Kidney glomerular epithelial cell (primary cell): ENCODE measurements around the gene TPPP.
"Not testable (repeated sequence)": the region's sequence is repeated elsewhere in the genome, so short reads cannot be mapped to it uniquely, and the experiment has no call there.

Experiments used
- DNase-seq: peaks from one replicate; lab custom pipeline; 2025; lab: John Stamatoyannopoulos, UW

TPPP gene

GRCh38 chr5:693271-694041 lies at the start of gene TPPP:
Gene TPPP, minus strand, starts transcription at chr5:693352. Its CDS starts 15,292 bp downstream, at chr5:678060.
- peak; percentile 23 for DNase-seq

DNA sequence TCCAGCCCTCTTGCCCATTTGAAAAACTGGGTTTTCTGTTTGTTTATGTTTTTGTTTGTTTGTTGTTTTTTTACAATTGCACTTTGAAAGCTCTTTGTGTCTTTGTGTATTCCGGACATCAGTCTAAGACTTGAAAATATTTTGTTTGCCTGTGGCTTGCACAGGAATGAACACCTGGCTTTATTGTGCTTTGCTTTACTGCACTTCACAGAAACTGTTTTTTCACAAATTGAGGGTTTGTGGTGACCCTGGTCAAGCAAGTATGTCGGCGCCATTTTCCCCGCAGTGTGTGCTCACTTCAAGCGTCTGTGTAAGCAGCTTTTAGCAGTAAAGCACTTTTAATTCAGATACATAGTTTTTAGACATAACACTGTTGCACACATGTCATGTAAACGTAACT lies 49.1 kb upstream of the TPPP start:
- not testable (repeated sequence) for DNase-seq

DNA sequence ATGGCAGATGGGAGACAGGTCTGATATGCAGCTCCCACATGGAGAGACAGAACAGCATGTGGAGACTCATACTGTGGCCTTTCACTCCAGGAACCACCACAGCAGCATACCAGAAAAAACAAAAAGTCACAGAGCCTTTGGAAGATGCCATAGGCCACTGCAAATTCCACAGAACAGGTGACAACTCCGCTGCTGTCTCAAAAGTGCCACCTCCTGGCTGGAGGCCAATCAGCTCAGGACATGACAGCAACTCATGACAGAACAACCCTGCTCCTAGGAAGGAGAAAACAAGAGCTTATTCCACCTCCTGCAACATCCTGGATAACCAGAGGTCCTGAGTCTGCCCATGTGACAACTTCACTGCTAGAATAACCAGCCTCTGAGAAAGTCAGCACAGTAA lies 41.0 kb upstream of the TPPP start:
- DNase-seq, result not testable (repeated sequence)

DNA sequence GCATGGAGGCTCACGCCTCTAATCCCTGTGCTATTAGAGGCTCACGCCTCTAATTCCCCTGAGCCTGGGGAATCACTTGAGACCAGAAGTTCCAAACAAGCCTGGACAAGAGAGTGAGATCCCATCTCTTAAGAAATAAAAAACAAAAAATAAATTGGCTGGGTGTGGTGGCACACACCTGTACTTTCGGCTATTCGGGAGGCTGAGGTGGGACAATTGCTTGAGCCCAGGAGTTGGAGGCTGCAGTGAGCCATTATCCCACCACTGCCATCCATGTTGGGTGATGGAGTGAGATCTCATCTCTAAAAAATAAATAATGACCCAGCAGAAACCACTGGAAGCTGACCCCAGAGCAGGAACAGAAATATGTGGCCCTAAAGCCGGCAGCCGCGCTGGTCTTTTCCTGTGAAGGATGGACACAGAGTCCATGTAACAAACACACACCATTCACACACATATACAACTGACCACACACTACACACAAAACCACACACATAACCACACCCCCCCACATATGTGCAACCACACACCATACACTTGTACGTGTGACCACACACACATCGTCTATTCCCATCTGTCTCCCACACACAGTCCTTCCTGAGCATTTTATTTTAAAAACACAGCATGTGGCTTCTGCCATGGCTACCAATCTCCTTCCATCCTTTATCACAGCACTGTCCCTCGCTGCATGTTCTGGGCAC lies 39.8 kb upstream of the TPPP start:
- DNase-seq, result not testable (repeated sequence)

GRCh38 chr5:729225-729624 lies 36.1 kb upstream of the TPPP start:
- not testable (repeated sequence) for DNase-seq

DNA sequence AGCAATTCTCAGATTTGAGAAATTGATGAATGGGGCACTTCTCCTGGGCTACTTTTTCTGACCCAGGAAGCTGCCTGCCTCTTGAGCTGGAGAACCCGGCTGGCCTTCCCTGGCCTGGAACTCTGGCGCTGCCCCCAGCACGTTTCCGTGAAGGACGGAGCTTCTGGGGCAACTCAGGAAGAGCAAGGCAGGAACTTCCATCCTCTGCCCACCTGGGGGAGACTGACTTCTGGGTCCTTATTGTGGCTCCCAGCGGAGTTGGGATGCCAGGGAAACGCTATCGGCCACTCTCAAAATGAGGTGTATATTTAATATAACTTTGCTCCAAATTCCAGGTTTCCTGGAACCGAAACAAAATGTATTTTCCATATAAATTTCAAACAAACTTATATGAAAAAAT lies 33.9 kb upstream of the TPPP start:
- DNase-seq, result not testable (repeated sequence)

DNA sequence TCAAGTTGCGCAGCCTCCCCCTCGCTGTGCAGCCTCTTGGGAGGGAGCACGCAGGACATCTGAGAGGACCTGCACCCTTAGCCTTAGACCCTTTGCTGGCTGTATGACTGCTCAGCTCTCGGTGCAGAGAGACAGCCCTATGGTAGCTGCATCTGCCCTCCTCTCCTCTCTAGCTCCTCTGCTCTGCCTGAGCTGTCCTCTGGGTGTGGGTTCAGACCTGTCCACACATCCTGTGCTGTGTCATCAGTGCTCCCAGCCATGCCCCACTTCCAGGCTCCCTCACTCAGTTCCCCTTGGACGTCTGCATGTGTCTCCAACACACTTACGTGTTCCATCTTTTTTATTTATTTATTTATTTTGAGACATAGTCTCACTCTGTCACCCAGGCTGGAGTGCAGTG lies 30.7 kb upstream of the TPPP start:
- DNase-seq, result not testable (repeated sequence)

- DNase-seq, result not testable (repeated sequence)
Measured at GRCh38 chr5:723309-723708, 30.2 kb upstream of the TPPP start.

- DNase-seq, result not testable (repeated sequence)
Measured at GRCh38 chr5:719379-719778, 26.2 kb upstream of the TPPP start.

GRCh38 chr5:717143-717542 lies 24.0 kb upstream of the TPPP start:
- DNase-seq, result no peak

DNA sequence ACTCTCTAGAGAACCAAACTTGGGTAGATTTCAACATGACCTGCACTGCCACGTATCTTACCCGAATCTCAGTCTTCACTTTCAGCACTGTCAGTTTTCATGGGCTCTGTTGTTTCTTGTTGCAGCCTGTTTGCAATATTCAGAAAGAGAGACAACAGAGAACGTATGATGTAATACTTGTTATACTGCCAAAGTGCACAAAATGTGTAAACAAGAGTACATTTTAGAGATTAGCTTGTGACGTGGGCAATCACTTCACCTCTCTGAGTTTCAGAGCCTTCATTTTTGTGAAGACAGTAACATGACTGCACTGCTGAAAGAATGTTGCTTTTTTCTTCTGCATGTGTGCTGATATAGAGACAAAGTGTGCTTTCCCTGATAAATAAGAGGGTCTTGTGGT lies 23.6 kb upstream of the TPPP start:
- DNase-seq, result not testable (repeated sequence)

- not testable (repeated sequence) for DNase-seq
Measured at GRCh38 chr5:715636-716035, 22.5 kb upstream of the TPPP start.

DNA sequence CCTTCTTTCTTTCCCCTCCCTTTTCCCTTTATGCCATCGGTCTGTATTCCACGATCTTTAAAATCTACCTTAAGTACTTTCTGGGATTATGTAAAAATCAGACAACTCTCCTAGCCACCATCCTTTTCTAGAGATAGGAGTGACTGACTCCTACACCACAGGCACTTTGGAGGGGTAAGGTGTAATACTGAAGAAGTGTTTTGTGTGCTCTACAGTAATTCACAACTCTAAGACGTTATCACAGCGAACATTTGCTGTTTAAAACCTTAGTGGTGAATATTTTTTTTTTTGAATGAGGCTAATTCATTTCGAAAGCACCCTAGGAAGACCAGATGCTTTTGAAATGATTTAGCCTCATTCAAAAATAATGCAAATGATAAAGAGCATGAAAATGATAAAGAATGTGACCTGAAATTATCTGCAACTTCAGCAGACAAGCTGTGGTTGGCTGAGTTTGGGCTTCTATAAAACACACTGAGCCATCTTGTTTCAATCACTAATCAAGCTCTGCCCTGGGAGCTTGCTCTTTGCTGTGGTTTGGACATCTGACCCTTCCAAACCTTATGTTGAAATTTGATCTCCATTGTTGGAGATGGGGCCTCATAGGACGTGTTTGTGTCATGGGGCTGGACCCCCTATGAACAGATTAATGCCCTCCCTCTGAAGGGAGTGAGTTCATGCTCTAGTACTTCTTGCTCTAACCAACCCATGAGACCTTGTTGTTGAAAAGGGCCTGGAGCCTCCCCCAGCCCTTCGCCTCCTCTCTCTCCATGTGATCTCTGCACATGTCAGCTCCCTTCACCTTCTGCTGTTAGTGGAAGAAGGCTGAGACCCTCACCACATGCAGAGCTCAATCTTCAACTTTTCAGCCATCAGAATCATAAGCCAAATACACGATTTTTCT lies 21.3 kb upstream of the TPPP start:
- not testable (repeated sequence) for DNase-seq

DNA sequence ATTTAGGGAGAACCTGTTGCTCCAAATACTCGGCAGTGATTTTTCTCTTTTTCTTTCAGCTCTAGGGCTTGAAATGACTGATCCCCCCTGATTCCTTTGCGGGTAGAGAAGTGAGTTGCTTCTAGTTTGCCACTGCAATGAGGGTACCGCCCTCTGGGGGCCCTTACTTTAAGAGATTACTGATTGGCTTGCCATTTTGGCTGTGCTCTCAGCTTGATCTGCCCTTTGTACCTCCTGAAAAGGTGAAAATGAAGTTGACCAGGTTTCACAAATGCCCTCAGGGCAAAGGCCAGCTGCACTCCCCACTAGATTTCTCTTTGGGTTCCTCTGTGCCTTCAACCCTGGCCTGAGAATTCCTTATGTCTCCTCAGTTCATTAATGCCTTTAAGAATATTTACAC lies 20.5 kb upstream of the TPPP start:
- not testable (repeated sequence) for DNase-seq

- not testable (repeated sequence) for DNase-seq
Measured at GRCh38 chr5:708848-709517, 15.8 kb upstream of the TPPP start.

GRCh38 chr5:708374-708773 lies 15.2 kb upstream of the TPPP start:
- not testable (repeated sequence) for DNase-seq

- DNase-seq, result not testable (repeated sequence)
Measured at GRCh38 chr5:706127-706526, 13.0 kb upstream of the TPPP start.

GRCh38 chr5:696753-697702 lies 3.9 kb upstream of the TPPP start:
- not testable (repeated sequence) for DNase-seq

DNA sequence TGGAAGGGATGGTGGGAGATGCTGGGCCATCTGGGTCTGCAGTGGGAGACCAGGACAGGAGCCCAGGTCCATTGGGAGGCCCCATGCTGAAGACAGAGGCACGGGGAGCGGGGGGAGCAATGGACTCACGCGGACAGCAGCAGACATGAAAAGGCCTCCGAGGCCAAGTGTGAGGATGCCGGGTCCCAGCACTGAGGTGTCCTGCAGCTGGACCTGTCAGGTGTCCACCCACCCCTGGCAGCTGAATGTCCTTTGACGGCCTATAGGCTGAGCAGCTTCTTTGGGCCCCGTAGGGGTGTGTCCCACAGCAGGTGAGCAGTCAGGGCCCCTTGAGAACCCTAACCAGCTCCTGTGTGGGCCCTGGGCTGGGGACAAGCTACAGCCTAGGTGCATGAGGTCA lies 3.0 kb upstream of the TPPP start:
- not testable (repeated sequence) for DNase-seq

GRCh38 chr5:695475-695874 lies 2.3 kb upstream of the TPPP start:
- DNase-seq, result not testable (repeated sequence)
